ENCODE measurements around the gene YWHAE.
"Not testable (repeated sequence)": the region's sequence is repeated elsewhere in the genome, so short reads cannot be mapped to it uniquely, and the experiment has no call there.

YWHAE gene

DNA sequence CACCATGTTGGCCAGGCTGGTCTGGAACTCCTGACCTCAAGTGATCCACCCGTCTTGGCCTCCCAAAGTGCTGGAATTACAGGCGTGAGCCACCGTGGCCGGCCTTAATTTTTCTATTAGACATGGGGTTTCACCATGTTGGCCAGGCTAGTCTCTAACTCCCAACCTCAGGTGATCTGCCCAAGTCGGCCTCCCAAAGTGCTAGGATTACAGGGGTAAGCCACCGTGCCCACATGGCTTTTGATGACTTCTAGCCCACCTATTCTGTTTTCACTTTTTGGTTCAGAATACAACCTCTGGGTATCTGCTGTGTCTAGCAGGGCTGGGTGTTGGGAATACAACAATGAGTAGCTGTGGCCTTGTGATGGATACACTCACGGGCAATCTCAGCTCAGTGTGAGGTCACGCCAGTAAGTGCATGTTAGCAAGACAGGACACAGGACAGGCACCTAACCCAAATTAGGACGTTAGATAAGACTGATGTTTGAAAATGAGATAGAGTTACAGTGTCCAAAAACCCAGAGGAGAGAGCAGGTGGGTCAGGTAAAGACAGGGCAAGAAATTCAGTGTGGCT lies 14.1 kb upstream of the YWHAE start:
- H3K4me3 ChIP-seq (ENCODE audit: control insufficient read depth, low read depth, low read length), result no peak overlapping the region
- no peak for TF ChIP-seq CTCF (IDR thresholded peaks at IDR 0.05; ENCODE audit: control insufficient read depth, insufficient read depth, low read depth, low read length, missing control alignments)
- no peak for DNase-seq (ENCODE audit: low read depth)

DNA sequence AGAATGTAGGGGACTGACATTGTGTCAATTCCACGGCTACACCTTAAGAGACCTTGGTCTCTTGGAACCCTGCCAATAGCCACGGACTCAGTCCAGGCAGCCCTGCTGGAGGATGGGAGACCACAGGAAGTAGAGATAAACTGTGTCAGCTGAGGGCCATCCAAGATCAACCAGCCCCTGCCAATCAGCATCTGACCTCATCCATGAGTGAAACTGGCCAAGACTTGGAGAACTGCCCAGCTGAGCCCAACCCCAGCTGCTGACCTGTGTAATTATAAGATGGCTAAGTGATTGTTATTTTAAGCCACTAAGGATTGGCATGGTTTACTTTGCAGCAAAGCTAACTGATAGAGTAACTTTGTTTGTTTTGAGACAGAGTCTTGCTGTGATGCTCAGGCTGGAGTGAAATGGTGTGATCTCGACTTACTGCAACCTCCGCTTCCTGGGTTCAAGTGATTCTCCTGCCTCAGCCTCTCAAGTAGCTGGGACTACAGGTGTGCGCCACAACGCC lies 13.3 kb upstream of the YWHAE start:
- no peak for TF ChIP-seq CTCF (IDR thresholded peaks at IDR 0.05; ENCODE audit: control insufficient read depth, insufficient read depth, low read depth, low read length, missing control alignments)
- no peak overlapping the region for H3K4me3 ChIP-seq (ENCODE audit: control insufficient read depth, low read depth, low read length)
- DNase-seq (ENCODE audit: low read depth), result no peak

DNA sequence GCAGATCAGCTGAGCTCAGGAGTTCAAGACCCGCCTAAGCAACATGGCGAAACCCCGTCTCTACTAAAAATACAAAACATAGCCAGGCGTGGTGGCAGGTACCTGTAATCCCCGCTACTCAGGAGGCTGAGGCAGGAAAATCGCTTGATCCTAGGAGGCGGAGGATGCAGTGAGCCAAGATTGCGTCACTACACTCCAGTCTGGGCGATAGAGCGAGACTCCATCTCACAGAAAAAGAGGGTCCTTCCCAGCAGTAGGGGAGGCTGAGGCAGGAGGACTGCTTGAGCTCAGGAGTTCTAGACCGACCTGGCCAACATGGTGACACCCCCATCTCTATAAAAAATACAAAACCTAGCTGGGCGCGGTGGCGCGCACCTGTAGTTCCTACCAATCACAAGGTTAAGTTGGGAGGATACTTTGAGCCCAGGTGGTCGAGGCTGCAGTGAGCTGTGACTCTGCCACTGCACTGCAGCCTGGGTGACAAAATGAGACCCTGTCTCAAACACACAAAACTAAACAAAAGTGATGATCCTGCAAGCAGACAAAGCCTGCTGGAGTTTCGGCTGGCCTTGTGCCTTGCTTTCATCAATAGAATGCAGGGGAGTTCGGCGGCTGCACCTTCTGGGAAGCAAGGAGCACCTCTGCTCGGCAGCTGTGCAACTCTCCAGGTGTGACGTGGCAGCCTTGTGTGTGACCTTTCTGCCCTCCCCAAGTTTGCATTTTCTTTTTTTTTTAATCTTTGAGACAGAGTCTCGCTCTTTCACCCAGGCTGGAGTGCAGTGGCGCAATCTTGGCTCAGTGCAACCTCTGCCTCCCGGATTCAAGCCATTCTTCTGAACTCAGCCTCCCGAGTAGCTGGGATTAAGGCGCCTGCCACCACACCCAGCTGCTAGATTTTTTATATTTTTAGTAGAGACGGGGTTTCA lies 12.4 kb upstream of the YWHAE start:
- DNase-seq (ENCODE audit: low read depth), result no peak
- TF ChIP-seq CTCF (IDR thresholded peaks at IDR 0.05; ENCODE audit: control insufficient read depth, insufficient read depth, low read depth, low read length, missing control alignments), result no peak
- H3K4me3 ChIP-seq (ENCODE audit: control insufficient read depth, low read depth, low read length), result no peak overlapping the region

GRCh38 chr17:1402262-1402586 lies 2.2 kb upstream of the YWHAE start:
- DNase-seq (ENCODE audit: low read depth), result no peak
- TF ChIP-seq CTCF (IDR thresholded peaks at IDR 0.05; ENCODE audit: control insufficient read depth, insufficient read depth, low read depth, low read length, missing control alignments), result no peak
- no peak overlapping the region for H3K4me3 ChIP-seq (ENCODE audit: control insufficient read depth, low read depth, low read length)

- DNase-seq (ENCODE audit: low read depth), result no peak
- no peak for TF ChIP-seq CTCF (IDR thresholded peaks at IDR 0.05; ENCODE audit: control insufficient read depth, insufficient read depth, low read depth, low read length, missing control alignments)
- peak overlapping the region; percentile 69 for H3K4me3 ChIP-seq (ENCODE audit: control insufficient read depth, low read depth, low read length)
Measured at GRCh38 chr17:1398931-1399678, 917 bp downstream of the YWHAE start.

- peak overlapping the region; percentile 69 for H3K4me3 ChIP-seq (ENCODE audit: control insufficient read depth, low read depth, low read length)
- no peak for DNase-seq (ENCODE audit: low read depth)
- TF ChIP-seq CTCF (IDR thresholded peaks at IDR 0.05; ENCODE audit: control insufficient read depth, insufficient read depth, low read depth, low read length, missing control alignments), result no peak
Measured at GRCh38 chr17:1398028-1398427, 2.0 kb downstream of the YWHAE start.

GRCh38 chr17:1395876-1396665 lies 4.0 kb downstream of the YWHAE start:
- DNase-seq (ENCODE audit: low read depth); H3K4me3 ChIP-seq (ENCODE audit: control insufficient read depth, low read depth, low read length): not testable (repeated sequence)

Measured in AG09309 (cell line).